Mucosa of stomach (tissue), 1 donor: Measurements from ENCODE around the gene FUBP3.

Experiments used
- H3K27me3 ChIP-seq: one replicate; pipeline ENCODE4 v1.7.0; 2013; ENCODE audit warnings: mild to moderate bottlenecking, low read length; ENCODE audit not compliant: control insufficient read depth, insufficient read depth
- H3K36me3 ChIP-seq: one replicate; pipeline ENCODE4 v1.7.0; 2013; ENCODE audit warnings: low read length; ENCODE audit not compliant: control insufficient read depth, insufficient read depth
- H3K4me1 ChIP-seq: one replicate; pipeline ENCODE4 v1.7.0; 2013; ENCODE audit warnings: mild to moderate bottlenecking, low read length; ENCODE audit not compliant: control insufficient read depth, insufficient read depth
- H3K4me3 ChIP-seq: one replicate; pipeline ENCODE4 v1.7.0; 2013; ENCODE audit warnings: low read length
- H3K9ac ChIP-seq: one replicate; pipeline ENCODE4 v1.7.0; 2013; ENCODE audit warnings: mild to moderate bottlenecking, low read length, moderate library complexity
- H3K9me3 ChIP-seq: one replicate; pipeline ENCODE4 v1.7.0; 2013; ENCODE audit warnings: mild to moderate bottlenecking, low read length, moderate library complexity; ENCODE audit not compliant: control insufficient read depth
- donor health status: Pancreatic carcinoma.

FUBP3 gene

GRCh38 chr9:130578865-130579737 lies at the start of gene FUBP3:
FUBP3 (plus strand) TSS chr9:130579577; CDS start chr9:130579681, 104 bp downstream.
- H3K36me3 ChIP-seq, result no peaks in the 10 kb centered on the region
- no peaks in the 10 kb centered on the region for H3K9me3 ChIP-seq
- no peaks in the 10 kb centered on the region for H3K27me3 ChIP-seq
- peaks cover 20% of the 10 kb centered on the region for H3K4me1 ChIP-seq
- peak within 1 kb of the TSS; percentile 98 for H3K9ac ChIP-seq
- peak within 1 kb of the TSS; percentile 84 for H3K4me3 ChIP-seq

- Histone ChIP-seq H3K4me1 (no peaks in the 10 kb centered on the region), H3K36me3 (no peaks in the 10 kb centered on the region), H3K9me3 (no peaks in the 10 kb centered on the region), H3K27me3 (peaks cover 21% of the 10 kb centered on the region), H3K4me3 (no peak overlapping the region), H3K9ac (no peak overlapping the region)
Measured at GRCh38 chr9:130530938-130531337, 48.4 kb upstream of the FUBP3 start.

DNA sequence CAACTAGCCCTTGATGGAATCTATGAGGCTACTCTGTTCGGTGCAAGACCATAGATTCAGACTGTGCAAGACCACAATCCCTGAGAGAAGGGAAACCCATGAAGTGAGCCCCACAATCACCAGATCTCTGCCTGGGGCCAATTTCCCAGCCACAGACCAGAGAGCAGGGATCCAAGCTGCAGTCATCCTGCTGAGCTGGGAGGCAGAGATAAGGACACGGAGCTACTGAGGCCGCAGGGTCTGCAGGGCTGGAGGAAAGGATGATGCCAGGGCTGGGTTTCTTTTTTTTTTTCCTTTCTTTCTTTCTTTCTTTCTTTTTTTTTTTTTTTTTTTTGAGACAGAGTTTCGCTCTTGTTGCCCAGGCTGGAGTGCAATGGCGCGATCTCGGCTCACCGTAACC lies 47.7 kb upstream of the FUBP3 start:
- Histone ChIP-seq H3K9me3 (no peaks in the 10 kb centered on the region), H3K9ac (no peak overlapping the region), H3K4me3 (no peak overlapping the region), H3K4me1 (no peaks in the 10 kb centered on the region), H3K27me3 (peaks cover 25% of the 10 kb centered on the region), H3K36me3 (no peaks in the 10 kb centered on the region)

DNA sequence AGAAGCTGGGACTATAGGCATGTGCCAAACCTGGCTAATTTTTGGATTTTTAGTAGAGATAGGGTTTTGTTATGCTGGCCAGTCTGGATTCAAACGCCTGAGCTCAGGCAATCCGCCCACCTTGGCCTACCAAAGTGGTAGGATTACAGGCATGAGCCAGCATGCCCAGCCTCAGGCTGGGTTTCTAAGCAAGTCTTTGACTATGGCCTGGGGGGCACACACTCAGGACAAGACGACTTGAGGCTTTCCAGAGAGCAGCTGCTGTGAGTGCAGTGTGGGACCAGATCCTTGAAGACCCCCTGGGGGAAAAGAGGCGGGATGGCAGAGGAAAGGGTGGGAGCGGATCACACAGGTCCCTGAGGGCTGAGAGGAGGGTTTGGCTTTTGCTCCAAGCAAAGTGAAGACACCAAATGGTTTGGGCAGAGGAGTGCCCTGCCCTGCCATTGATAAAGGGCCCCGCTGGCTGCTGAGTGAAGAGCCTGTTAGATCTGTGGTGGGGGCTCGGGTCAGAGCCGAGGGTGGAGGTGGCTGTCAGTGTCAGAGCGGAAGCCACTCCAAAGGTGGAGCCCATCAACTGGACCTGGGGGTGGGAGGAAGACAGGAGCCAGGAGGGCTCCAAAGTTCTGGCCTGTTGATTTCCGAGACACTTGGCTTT lies 46.8 kb upstream of the FUBP3 start:
- H3K9ac ChIP-seq, result no peak overlapping the region
- H3K4me3 ChIP-seq, result no peak overlapping the region
- no peaks in the 10 kb centered on the region for H3K4me1 ChIP-seq
- peaks cover 31% of the 10 kb centered on the region for H3K27me3 ChIP-seq
- no peaks in the 10 kb centered on the region for H3K36me3 ChIP-seq
- H3K9me3 ChIP-seq, result no peaks in the 10 kb centered on the region

DNA sequence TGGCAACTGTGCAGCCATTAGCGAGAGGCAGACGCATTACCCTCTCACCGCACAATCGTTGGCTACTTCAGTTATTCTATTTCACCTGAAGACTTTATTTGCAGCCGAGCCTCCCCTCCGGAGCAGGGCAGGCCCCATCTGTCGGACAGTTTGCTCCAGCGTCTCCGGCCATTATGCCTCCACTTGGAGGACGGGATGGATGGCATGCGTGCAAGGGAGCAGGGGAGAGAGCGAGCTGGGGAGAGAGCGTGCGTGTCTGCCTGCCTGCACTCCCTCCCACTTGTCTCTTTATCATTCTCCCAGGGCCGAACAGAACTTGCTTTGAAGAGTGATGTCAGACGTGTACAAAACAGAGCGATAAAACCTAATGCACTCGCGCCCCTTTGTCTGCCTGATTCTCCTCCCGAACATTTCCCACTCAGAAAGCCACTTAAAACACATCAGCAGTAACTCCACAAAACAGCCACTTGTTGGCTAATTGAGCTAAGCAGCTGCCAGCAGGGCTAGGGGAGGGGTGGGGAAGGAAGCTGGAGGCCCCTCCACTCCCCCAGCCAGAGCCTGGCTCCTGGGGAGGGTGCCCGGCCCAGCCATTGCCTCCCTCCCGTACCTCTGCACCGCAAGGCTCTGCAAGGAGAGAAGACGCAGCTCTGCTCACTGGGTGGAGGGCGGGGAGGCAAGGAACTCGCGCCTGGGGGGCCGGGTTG lies 43.4 kb upstream of the FUBP3 start:
- H3K36me3 ChIP-seq, result no peaks in the 10 kb centered on the region
- H3K4me3 ChIP-seq, result no peak overlapping the region
- no peaks in the 10 kb centered on the region for H3K4me1 ChIP-seq
- peaks cover 54% of the 10 kb centered on the region for H3K27me3 ChIP-seq
- no peaks in the 10 kb centered on the region for H3K9me3 ChIP-seq
- peak overlapping the region; percentile 2 for H3K9ac ChIP-seq

DNA sequence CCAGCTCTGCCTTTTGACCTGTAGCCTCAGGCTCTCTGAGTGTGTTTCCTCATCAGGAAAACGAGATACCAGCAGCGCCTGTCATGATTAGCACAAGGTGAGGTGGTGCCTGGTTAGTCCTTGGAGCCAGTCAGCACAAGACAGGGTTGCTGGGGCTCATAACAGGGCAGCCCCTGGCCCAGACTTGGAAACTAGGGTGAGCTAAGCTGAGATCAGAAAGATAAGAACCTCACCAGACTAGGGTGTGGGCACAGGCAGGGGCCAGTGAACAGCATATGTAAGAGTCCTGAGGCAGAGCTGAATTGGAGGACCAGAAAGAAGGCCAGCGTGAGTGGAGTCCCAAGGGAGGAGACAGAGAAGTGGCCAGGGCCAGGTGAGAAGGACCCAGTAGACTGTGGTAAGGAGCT lies 42.7 kb upstream of the FUBP3 start:
- Histone ChIP-seq H3K9me3 (no peaks in the 10 kb centered on the region), H3K4me1 (no peaks in the 10 kb centered on the region), H3K4me3 (no peak overlapping the region), H3K9ac (no peak overlapping the region), H3K36me3 (no peaks in the 10 kb centered on the region), H3K27me3 (peaks cover 56% of the 10 kb centered on the region)

DNA sequence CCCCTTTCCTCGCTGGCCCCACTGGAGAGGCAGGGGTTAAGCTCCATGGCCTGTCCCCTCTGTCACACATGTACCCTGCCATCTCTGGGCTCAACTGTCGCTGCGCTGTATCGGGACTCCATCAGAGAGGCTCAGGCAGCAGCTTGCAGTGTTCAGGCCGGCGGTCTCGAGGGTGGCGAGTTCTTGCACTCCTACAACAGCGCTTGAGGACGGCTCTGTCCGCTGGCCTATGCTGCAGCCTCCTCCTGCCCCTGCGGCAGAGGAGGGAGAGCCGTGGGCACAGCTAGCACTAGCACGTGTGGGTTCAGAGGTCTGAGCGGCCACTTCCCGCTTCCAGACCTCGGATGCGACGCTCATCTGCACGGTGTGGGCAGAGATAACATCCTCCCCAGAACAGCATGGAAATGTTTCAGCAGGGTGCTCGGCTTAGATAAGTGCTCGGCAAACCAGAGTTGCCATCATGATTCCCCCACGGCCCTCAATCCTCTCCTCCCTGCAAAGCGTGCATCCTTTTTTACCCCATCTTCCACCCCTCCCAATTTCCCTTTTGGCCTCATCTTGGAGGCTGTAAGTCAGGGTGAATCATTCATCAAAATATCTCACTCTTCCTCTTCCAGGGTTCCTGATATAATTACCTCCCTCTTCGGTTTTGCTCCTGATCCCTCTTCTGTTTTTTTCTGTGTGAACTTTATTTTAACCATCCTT lies 41.9 kb upstream of the FUBP3 start:
- Histone ChIP-seq H3K36me3 (no peaks in the 10 kb centered on the region), H3K9me3 (no peaks in the 10 kb centered on the region), H3K9ac (no peak overlapping the region), H3K4me3 (no peak overlapping the region), H3K27me3 (peaks cover 60% of the 10 kb centered on the region), H3K4me1 (no peaks in the 10 kb centered on the region)

- H3K9ac ChIP-seq, result no peak overlapping the region
- no peaks in the 10 kb centered on the region for H3K36me3 ChIP-seq
- no peak overlapping the region for H3K4me3 ChIP-seq
- no peaks in the 10 kb centered on the region for H3K4me1 ChIP-seq
- peaks cover 55% of the 10 kb centered on the region for H3K27me3 ChIP-seq
- H3K9me3 ChIP-seq, result no peaks in the 10 kb centered on the region
Measured at GRCh38 chr9:130539420-130540223, 39.8 kb upstream of the FUBP3 start.

DNA sequence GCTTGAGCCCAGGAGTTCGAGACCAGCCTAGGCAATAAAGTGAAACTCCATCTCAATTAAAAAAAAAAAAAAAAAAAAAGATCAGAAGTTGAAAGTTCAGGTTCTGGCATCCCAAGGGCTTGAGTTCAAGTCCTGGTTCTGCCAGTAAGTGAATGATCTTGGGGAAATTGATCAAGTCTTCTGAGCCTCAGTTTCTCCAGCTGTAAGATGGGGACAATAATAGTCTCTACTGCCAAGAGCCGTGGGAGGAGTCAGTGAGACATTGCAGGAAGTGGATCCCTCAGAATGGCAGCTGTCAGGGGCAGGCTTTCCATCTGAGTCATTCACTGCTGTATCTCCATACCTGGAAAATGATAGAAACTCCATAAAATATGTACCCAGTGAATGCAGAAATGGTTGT lies 37.8 kb upstream of the FUBP3 start:
- no peaks in the 10 kb centered on the region for H3K36me3 ChIP-seq
- no peak overlapping the region for H3K9ac ChIP-seq
- H3K4me3 ChIP-seq, result no peak overlapping the region
- H3K9me3 ChIP-seq, result no peaks in the 10 kb centered on the region
- H3K27me3 ChIP-seq, result peaks cover 39% of the 10 kb centered on the region
- no peaks in the 10 kb centered on the region for H3K4me1 ChIP-seq

DNA sequence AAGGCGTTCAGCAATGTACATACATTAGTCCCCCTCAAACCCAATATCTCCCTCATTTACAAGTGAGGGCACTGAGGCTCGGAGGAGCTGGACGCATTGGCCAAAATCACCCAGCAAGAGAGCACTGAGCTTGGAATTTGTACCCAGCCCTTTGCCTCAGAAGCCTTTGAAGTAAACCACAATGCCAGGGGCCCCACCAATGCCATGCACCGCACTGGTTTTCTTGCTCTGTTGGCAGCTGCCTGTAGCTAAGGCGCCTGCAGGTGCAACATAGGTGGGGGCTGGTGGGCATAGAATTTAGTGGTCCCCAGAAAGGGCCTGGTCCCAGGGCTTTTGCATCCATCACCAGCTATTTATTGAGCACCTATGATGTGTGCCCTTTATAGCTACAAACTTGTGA lies 37.3 kb upstream of the FUBP3 start:
- H3K27me3 ChIP-seq, result peaks cover 34% of the 10 kb centered on the region
- no peak overlapping the region for H3K4me3 ChIP-seq

More for the DNA sequence above, 37.3 kb upstream of the FUBP3 start:
- Histone ChIP-seq H3K36me3 (no peaks in the 10 kb centered on the region), H3K9ac (no peak overlapping the region), H3K4me1 (no peaks in the 10 kb centered on the region), H3K9me3 (no peaks in the 10 kb centered on the region)
